GM18498 (cell line): ENCODE results near the gene ARHGEF1.

Experiments used
- ATAC-seq: cut with Tn5 transposase; IDR thresholded peaks from one replicate; pipeline ENCODE4 v1.9.1; 2021; ENCODE audit warnings: mild to moderate bottlenecking, moderate library complexity; ENCODE audit not compliant: unreplicated experiment

The ARHGEF1 gene

GRCh38 chr19:41880329-41880708 lies 2.7 kb upstream of the ARHGEF1 start:
- ATAC-seq = no peak

- no peak for ATAC-seq
Measured at GRCh38 chr19:41883463-41883820, 458 bp downstream of the ARHGEF1 start.

DNA sequence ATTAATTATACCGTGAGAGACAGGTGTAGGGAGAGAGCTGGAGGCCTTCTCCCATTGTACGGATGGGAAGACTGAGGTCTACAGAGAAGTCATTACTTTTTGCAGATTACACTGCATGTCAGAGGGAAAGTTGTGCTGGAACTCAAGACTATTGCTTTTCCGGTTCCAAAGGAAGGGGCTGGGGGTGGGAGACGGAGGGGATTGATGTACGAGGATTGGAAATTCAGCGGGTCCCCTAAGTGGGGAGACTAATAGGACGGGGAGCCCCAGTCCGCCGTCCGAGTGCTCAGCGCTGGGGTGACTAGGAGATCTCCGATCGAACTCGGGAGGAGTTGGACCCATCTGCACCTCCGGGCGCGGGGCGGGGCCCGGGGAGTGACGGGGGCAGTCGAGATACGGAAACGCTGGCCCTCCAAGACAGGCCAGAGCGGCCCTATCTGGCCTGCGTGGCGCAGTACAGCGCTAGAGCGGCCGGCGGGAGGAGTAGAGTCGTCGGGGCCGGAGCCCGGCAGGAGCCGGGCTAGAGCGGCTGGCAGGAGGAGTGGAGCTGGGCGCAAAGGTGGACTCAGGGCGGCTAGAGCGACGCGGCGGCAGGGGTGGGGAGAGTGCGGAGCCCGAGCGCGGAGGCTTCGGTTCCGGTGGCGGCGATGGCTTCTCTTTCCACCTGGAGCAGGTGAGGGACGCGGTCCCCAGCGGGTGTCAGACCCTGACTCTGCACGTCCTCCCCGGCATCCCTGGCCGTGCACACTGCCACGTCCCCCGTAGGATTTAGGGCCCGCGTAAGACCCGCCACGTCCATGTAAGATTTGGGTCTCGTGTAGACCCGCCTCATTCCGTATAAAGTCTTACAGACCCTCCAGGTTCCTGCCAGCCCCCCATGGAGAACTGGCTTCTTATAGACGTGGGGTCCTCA lies 1.1 kb downstream of the ARHGEF1 start:
- ATAC-seq = peak; percentile 81

DNA sequence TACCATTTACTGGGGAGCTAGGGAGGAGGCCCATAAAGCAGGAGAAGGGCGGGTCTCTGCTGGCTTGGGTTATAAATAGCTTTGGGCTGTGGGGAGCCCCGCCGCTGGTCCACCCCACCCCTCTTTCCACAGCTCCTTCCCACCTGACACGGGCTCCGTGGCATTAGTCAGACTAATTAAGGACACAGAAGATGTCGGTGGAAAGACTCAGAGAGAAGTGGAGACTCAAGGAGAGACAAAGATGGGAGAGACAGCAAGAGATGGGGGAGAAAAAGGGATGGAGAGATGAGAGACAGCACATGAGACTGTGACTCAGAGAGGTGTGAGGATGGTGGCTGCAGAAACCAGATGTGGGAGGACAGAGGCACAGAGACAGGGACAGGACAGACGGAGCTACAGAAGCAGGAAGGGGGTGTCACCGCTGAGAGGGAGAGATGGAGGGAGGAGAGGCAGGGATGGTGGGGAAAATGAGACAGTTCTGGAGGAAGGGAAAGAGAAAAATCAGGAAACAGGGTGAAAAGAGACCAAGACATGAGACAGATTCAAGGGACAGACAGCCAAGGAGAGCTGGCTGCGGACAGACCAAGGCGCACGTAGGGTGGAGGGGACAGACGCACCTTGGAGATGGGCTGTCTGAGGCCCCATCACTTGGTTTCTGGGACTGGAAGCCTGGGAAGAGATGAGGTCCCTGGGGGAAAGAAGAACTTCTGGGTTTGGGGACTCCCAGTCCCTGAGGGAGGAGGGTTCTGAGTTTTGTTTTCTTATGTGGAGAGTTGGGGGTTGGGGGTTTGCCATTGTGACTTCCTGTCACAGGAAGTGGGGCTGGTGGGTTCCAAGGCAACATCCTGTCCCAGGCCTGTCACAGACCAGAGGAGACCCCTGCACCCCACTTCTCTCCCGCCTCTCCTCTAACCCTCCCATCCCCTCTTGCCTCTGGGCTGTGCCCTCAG lies 4.1 kb downstream of the ARHGEF1 start:
- ATAC-seq = no peak

DNA sequence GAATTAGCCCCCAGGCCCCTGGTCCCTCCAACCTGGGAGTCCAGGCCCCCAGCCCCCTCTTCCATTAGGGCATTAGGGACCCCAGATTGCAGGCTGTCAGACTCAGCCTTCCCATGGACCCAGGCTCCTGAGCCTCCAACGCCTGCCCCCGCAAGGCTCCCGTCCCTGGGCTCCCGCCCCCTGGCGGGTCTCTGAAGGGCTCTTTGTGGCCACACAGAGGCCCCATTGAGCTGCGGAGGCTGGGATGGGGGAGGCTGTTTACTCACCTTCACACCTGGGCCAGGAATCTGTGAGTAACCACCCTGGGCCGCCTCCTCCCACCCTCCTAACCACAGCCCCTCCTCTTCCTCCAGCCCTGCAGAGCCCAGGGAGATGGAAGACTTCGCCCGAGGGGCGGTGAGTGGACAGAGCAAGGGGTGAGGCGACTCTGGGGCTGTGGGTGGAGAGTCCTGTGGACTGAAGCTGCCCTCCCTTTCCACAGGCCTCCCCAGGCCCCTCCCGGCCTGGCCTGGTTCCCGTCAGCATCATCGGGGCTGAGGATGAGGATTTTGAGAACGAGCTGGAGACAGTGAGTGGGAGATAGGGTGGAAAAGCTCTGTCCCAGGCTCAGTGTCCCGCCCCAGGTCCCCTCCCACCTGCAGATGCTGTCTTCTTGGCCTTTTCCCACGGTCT lies 4.9 kb downstream of the ARHGEF1 start:
- no peak for ATAC-seq

- no peak for ATAC-seq
Measured at GRCh38 chr19:41888926-41889325, 5.9 kb downstream of the ARHGEF1 start.

- no peak for ATAC-seq
Measured at GRCh38 chr19:41889896-41890295, 6.9 kb downstream of the ARHGEF1 start.

- ATAC-seq = no peak
Measured at GRCh38 chr19:41890936-41891335, 8.0 kb downstream of the ARHGEF1 start.

DNA sequence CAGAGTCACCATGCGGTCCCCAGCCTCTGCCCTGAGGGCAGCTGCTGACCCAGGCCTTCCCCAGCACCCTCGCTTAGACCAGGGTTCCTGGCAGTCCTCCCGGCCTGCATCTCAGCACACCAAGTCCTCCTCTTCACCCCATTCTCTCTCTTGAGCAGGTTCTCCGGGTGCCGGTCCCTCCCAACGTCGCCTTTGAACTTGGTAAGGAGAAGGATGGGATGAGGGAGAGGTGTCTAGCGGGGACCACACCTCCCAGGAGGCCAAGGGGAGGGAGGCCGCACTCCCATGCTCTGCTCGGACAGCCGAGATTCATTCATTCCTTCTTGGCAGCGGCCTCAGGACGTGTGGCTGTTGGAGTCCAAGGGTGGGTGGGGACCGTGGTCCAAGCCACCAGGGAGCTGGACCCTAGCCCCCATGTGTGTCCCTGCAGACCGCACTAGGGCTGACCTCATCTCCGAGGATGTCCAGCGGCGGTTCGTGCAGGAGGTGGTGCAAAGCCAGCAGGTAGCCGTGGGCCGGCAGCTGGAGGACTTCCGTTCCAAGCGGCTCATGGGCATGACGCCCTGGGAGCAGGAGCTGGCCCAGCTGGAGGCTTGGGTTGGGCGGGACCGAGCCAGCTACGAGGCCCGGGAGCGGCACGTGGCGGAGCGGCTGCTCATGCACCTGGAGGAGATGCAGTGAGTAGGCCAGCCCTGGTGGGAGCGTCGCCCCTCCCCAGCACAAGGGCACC lies 9.4 kb downstream of the ARHGEF1 start:
- no peak for ATAC-seq

DNA sequence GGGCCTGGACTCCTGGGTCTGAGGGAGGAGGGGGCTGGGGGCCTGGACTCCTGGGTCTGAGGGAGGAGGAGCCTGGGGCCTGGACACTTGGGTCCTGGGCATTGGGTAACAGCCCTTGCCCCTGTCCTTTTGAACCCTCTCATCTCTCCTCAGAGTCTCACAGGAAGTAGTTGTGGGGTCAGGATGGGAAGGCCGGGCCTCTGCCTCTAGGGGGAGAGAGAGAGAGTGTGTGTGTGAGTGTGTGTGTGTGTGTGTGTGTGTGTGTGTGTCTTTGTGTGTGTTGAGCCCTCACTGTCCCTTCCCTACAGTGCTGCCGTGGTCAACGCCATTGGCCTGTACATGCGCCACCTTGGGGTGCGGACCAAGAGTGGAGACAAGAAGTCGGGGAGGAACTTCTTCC lies 10.9 kb downstream of the ARHGEF1 start:
- no peak for ATAC-seq

GRCh38 chr19:41894350-41894749 lies 11.4 kb downstream of the ARHGEF1 start:
- no peak for ATAC-seq

DNA sequence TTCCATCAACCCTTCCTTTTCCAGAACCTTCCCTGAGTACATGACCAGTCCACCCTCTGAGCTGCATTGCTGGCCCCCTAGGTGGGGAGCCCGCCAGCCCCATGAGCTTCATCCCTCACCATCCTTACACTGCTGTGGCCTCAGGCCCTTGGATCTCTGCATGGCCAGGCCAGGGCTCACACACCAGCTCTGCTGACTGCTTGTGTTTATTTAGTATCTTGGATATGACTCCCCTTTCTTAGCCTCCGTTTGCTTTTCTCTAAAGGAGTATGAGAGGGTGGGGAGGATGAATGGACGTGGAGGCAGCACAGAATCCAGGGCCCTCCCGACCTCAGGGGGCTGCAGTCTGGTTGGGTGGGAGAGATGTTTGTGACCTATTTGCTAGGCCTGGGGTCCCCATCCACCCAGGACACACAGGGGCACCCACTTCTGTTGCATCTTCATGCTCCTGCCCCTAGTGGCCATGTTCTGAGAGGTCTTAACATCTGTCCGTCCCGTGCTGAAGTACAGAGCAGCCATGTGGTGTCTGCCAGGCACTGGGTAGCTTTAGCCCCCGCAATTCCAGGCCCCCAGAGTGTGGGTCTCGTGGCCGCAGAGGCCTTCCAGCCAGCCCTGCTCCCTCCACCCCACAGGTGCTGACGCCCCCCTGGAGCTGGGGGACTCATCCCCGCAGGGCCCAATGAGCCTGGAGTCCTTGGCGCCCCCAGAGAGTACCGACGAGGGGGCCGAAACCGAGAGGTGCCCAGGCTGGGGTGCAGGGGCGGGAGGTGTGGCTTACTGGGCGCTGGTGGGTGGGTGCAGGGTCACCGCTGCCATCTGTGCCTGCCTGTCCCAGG lies 13.0 kb downstream of the ARHGEF1 start:
- no peak for ATAC-seq

- no peak for ATAC-seq
Measured at GRCh38 chr19:41896581-41896942, 13.6 kb downstream of the ARHGEF1 start.

- no peak for ATAC-seq
Measured at GRCh38 chr19:41897181-41897580, 14.2 kb downstream of the ARHGEF1 start.

GRCh38 chr19:41897820-41898219 lies 14.8 kb downstream of the ARHGEF1 start:
- no peak for ATAC-seq

DNA sequence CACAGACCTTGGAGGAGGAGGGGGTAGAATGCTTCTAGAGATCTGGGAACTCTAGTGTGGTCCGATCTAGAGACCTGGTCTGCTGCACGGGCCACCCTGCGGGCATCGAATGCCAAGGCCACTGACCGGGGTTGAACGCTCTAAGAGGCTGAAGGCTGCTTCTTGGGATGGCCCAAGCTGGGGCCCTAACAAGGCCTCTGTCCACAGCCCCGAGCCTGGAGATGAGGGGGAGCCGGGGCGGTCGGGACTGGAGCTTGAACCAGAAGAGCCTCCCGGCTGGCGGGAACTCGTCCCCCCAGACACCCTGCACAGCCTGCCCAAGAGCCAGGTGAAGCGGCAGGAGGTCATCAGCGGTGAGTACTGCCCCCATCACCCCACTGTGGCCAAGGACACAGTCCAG lies 15.3 kb downstream of the ARHGEF1 start:
- no peak for ATAC-seq

- ATAC-seq = no peak
Measured at GRCh38 chr19:41901707-41902360, 18.9 kb downstream of the ARHGEF1 start.

DNA sequence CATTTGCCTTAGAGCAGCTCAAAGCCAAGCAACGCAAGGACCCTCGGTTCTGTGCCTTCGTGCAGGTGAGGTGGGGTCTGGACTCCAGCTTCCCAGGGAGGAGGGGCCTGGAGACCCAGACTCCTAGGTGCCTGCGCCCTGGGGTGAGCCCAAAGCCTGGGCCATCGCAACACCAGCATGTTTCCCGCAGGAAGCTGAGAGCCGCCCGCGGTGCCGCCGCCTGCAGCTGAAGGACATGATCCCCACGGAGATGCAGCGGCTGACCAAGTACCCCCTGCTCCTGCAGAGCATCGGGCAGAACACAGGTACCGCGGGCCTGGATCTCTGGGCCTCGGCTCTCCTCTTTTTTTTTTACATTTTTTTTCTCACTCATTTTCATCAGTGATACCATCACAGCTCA lies 19.6 kb downstream of the ARHGEF1 start:
- no peak for ATAC-seq

GRCh38 chr19:41903193-41903953 lies 20.4 kb downstream of the ARHGEF1 start:
- no peak for ATAC-seq
